PC-3 (cell line): ENCODE results near the gene RHBDD1.

Experiments
- CTCF ChIP-seq: fragments of 300-600 bp; sonication (generic); conservative IDR thresholded peaks from 2 replicates; pipeline ENCODE4 v1.5.1; 2017; ENCODE audit warnings: antibody characterized with exemption, low read depth, mild to moderate bottlenecking, low read length
- EZH2 ChIP-seq: fragments of 300-600 bp; sonication (generic); IDR thresholded peaks from one replicate; pipeline ENCODE4 v1.6.1; 2017; ENCODE audit warnings: antibody characterized with exemption, mild to moderate bottlenecking, low read length; ENCODE audit not compliant: unreplicated experiment

DNA sequence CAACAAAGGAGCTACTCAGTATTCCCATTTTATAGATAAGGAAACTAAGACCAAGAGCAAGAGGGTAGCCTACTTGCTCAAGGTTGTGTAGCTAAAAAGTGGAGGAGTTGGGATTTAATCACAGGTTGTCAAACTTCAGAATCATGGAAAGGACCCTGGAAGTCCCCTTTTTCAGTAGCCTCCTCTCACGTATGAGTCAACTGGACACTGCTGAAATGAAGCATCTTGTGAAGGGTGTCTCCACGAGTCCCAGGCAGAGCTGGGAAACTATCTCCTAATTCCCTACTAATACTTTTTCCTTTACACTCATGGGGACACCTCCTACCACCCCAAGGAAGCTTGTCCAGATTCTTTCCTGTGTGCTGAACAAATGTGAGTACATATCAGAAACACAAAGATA lies 155.8 kb downstream of the RHBDD1 start:
- TF ChIP-seq CTCF (no peak), EZH2 (no peak)
